KG1 (cell line): Measurements from ENCODE around the gene RPL13A.

ENCODE experiments used
- DNase-seq: peaks from one replicate; lab custom pipeline; 2025; lab: John Stamatoyannopoulos, UW

The RPL13A gene

DNA sequence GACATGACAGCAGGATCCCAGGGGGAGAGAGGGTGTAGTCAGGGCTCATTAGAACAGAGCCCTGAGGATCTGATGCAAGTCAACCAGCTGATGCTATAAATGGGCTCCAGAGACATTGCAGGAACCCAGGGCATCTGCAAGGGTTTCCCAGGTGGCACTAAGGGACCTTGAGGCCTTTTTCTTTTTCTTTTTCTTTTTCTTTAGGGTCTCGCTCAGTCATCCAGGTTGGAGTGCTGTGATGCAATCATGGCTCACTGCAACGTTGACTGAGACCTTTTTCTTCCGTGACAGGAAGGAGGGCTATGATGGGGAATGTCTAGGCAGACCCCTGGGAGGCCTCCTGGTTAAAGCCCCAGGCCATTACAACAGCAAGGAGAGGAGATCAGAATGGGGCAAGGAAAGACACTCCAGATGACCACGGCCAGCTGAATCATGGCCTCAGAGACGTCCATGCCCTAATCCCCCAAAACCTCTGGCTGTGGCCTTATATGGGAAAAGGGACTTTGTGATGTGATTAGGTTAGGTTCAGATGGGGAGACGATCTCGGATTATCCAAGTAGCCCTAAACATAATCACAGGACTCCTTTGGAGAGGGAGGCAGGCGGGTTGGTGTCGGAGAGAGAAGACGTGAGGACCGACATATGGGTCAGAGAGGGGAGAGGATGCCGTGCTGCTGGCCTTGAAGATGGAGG is 20.5 kb downstream of the RPL13A start:
- no peak for DNase-seq

DNA sequence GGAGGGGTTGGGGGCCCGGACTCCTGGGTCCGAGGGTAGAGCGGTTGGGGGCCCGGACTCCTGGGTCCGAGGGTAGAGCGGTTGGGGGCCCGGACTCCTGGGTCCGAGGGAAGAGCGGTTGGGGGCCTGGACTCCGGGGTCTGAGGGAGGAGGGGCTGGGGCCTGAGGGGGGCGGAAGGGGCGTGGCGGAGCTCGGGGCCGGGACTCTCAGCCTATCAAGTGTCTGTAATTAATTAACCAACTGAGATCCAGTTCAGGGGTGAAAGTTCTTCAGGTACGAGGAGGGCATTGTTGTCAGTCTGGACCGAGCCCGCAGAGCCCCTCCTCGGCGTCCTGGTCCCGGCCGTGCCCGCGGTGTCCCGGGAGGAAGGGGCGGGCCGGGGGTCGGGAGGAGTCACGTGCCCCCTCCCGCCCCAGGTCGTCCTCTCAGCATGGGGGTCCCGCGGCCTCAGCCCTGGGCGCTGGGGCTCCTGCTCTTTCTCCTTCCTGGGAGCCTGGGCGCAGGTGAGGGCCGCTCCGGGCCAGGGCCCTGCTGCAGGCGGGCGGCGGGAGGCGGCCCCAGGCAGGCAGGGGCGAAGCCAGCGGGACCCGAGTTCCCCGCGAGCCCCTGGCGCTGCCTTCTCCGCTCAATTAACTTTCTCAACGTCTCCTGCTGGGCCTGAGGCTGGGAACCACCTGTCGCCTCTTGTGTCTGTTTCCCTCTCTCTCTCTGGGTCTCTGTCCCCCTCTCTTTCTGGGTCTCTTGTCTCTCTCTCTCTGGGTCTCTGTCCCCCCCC is 25.8 kb downstream of the RPL13A start:
- no peak for DNase-seq

DNA sequence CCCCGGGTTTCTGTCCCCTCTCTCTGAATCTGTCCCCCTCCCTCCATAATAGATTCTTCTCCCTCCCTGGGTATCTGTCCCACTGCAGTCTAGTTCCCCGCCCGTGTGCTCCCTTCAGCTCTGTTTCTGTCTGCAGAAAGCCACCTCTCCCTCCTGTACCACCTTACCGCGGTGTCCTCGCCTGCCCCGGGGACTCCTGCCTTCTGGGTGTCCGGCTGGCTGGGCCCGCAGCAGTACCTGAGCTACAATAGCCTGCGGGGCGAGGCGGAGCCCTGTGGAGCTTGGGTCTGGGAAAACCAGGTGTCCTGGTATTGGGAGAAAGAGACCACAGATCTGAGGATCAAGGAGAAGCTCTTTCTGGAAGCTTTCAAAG is 26.3 kb downstream of the RPL13A start:
- no peak for DNase-seq

DNA sequence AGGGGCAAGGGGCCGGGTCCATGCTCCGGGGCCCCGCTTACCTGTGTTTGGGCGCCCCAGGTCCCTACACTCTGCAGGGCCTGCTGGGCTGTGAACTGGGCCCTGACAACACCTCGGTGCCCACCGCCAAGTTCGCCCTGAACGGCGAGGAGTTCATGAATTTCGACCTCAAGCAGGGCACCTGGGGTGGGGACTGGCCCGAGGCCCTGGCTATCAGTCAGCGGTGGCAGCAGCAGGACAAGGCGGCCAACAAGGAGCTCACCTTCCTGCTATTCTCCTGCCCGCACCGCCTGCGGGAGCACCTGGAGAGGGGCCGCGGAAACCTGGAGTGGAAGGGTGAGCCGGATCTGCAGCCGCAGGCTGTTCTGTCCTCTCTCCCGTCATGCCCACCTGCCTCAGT is 26.7 kb downstream of the RPL13A start:
- no peak for DNase-seq

DNA sequence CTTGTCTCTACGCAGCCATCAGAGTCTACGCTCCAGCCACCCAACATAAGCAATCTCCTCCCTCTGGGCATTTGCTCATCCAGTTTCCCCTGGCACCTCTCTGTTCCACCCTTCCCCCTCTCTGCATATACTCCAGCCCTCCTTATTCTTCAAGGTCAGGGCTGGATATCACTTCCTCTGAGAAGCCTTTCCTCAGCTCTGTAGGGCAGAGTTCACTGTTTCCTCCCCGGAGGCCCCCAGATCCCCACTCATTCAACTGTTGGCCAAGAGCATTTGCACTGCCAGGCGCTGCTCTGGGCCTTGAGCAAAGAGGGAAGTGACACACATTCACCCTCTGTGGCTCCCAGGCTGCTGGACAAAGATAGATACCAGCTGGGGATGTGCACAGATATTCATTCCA is 28.4 kb downstream of the RPL13A start:
- DNase-seq, result peak; percentile 20

DNA sequence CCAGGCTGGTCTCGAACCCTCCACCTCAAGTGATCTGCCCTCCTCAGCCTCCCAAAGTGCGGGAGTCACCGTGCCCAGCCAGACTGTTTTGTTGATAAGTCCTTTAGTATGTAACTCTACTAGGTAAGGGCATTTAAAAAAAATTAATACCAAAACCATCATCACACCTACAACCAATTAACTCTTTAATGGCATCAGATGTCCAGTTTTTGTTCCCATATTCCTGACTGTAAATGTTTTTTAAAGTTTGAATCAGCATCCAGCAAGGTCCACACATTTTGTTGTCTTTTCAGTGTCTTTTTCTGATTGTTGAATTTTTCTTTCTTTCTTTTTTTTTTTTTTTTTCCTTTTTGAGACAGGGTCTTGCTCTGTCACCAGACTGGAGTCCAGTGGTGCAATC is 30.6 kb downstream of the RPL13A start:
- DNase-seq, result no peak

DNA sequence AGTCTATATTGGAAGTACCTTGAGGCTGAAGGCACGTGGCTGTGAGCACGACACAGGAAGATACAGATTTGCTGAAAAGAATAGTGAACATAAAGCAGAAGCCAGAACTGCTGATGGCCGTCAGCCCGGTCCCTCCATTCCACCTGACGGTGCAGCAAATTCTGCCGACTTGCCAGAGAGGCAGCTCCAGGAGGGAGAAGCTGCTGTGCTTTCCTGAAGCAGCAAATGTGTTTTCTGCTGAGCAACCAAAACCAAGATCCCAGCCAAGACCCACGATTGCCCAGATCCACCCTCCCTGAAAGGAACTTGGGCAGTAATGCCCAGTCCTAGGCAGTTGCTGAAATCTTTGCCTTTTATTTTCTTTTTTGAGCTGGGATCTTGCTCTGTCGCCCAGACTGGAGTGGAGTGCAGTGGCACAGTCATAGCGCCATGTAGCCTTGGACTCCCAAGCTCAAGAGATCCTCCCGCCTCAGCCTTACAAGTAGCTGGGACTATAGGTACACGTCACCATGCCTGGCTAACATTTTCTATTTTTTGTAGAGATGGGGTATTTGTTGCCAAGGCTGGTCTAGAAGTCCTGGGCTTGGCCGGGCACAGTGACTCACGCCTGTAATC is 33.4 kb downstream of the RPL13A start:
- DNase-seq, result no peak

DNA sequence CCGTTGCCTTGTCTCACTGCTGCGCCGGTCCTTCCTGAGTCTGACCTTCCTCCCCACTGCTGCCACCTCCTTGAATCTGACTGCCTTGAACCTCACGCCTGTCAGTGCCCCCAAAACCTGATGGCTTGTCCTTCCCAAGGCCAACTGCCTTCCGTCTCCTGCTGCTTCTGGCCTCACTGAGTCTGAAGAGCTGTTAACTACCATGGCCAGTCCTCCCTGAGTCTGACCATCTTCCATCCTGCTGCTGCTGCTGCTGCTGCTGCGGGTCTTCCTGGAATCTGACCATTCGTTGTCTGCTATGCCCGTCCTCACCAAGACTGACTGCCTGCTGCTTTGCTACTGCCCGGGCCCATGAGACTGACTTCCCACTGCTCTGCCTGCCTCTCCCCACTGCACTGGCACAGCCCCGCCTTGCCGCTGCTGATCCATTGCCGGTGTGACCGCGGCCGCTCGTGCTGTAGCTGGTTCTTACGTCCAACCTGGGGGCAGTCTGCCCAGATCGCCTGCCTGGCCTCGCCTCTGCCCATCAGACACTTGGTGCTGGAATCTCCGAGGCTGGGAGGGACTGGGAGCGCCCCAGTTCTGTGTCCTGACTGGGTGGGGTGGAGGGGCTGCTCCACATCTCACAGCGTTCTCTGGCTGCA is 37.5 kb downstream of the RPL13A start:
- no peak for DNase-seq

DNA sequence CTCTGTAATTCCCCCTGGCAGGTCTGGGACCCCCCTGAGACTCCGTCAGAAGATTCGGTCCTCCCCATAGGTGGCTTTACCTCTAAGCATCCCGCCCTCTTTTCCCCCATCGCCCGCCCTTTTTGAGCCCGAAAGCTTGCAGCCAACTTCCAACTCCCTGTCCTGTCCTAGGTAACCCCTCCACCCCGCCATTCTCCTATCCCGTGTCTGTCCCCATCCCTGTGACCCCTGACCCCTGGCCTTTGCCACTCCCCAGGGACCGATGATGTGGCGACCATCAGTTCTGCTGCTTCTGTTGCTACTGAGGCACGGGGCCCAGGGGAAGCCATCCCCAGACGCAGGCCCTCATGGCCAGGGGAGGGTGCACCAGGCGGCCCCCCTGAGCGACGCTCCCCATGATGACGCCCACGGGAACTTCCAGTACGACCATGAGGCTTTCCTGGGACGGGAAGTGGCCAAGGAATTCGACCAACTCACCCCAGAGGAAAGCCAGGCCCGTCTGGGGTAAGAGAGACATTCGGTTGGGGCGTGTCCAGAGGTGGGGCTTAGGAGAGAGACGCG is 40.9 kb downstream of the RPL13A start:
- DNase-seq, result no peak

DNA sequence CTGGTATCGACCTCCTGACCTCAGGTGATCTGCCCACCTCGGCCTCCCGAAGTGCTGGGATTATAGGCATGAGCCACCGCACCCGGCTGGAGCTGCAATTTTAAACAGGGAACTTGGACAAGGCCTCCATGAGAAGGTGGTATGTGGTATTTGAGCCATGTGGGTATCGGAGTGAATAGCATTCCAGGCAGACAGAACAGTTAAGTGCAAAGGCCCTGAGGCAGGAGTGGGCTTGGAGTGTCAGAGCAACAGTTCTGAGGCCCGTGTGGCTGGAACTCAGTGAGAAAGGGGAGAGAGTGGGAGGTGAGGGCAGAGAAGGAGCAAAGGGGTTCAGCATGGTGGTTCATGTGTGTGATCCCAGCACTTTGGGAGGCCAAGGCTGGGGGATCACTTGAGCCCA is 43.3 kb downstream of the RPL13A start:
- DNase-seq, result no peak

DNA sequence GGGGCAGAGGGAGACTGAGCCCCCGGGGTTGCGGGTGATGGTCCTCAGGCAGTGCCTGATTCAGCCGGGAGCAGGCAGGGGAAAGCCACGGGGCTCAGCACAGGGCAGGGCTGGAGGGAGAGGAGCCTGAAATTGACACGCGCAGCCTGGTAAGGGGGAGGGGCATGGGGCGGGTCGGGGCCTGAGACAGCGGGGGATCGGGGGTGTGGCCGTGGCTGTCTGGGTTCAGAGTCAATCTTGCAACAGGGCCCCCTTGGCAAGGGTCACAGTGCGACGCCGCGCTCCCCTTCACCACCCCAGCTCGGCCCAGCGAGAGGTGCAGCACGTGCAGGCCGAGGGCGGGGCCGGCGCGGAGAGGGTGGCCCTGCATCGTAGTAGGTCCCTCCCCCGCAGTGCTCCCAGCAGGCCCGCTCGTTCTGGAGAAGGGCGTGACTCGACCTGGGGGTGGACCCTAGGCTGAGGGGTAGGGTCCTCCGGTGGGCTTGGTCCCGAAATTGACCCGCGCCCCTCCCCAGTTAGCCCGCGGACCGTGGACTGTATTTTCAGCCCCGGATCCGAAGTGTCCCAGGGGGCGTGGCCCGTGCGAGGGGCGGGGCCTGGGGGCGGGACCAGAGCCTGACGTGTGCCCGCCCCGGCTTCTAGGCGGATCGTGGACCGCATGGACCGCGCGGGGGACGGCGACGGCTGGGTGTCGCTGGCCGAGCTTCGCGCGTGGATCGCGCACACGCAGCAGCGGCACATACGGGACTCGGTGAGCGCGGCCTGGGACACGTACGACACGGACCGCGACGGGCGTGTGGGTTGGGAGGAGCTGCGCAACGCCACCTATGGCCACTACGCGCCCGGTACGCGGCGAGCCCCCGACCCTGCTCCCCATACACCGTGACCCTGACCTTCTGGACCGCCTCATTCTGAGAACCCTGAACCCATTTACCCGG is 46.4 kb downstream of the RPL13A start:
- no peak for DNase-seq

DNA sequence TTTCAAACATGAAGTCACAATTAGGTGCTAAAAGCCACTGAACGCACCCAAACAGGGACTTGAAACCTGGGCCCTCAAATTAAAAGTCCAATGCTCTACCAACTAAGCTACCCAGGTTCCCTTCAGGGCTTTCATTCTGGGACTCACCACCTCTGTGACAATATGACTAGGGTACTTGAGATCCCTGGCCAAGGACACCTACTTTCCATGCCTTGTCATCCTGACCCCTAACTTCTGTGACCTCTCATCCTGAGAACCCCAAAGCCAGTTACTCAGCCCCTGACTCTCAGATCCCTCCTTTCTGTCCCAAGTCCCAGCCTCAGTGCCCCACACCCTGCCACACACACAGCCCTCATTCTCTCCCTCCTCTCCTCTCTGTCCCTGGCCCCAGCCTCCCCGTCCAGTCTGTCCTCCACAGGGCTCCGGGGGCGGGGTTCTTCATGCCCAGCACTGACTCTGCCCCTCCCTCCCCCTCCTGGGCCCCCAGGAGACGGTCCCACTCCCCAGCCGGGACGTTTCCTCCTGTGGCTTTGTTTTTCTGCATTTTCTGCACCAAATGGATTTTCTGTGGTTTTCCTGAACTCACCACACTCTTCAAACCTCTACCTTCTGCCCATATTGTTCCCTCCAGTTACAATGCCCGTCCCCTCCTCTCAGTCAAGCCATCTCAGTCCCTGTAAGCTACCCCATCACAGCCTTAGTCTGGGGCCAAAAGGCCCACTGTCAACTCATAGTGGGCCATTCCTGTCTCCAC is 47.4 kb downstream of the RPL13A start:
- DNase-seq, result peak; percentile 42

DNA sequence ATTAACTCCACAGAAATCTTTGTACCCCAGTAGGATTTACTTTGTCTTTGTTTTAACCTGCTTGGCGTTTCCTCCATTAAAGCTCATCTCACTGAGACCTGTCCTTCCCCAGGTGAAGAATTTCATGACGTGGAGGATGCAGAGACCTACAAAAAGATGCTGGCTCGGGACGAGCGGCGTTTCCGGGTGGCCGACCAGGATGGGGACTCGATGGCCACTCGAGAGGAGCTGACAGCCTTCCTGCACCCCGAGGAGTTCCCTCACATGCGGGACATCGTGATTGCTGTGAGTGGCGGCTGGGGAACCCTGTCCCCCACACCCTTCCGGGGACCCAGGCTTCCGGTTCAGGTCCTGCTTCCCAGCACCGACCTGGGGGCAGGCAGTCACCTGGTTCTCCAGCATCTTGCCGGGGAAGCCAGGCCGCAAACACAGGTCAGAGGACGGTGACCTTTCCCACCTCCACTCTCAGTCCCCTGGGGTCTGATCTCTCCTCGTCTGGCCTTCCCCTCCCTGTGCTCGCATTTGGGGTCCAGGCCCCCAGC is 49.6 kb downstream of the RPL13A start:
- DNase-seq, result no peak

DNA sequence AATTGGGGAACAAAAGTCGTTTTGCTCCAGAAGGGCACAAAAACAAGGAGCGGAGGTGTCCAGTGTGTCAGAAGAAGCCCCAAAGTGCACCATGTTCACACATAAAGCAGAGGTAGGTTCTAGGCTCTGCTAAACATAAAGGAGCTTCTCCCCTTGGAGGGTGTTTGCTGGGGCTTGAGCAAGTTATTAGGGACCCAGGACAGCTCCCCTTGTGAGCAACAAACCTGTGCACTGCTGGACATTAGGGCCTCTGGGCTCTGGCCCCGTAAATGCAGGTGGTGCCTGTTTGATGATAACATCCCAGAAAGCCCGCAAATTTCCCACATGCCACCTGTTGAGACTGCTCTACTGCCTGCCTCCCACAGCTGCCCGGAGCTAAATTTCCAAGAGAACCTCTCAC is 51.2 kb downstream of the RPL13A start:
- no peak for DNase-seq

DNA sequence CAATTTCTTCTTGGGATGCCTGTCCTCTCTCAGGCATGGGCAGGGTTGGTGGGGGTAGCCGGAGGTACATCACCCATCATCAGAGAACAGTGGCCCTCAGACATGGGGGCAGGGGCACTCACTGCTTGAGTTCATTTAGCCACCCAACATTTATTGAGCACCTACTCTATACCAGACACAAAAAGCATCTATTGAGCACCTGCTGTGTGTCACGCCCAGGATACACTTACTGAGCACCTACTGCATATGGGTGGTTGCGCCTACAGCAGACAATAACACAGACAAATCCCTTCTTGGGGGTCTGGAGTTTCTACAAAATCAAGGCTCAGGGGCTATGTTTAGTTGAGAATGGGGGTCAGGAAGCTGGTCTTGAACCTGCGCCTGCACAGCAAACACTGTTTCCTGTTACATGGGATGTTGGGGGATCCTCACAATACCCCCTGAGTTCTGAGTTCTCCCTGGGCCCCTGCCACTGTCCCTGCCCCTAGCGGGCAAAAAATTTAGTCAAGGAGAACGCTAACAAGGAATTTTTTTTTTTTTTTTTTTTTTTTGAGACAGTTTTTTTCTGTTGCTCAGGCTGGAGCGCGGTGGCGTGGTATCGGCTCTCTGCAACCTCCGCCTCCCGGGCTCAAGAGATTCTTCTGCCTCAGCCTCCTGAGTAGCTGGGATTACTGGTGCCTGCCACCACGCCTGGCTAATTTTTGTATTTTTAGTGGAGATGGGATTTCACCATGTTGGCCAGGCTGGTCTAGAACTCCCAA is 52.0 kb downstream of the RPL13A start:
- no peak for DNase-seq
